Activated effector memory CD4-positive, alpha-beta T cell treated with Interleukin-2 at 50 U/mL for 16 hours (primary cell): Measurements from ENCODE around the gene MPDU1.
"Not testable (repeated sequence)": the region's sequence is repeated elsewhere in the genome, so short reads cannot be mapped to it uniquely, and the experiment has no call there.

Experiments
- DNase-seq: peaks from one replicate; pipeline ENCODE4 v3.0.0-alpha.2; 2020

Gene MPDU1

GRCh38 chr17:7582396-7583252 lies 1.0 kb upstream of the MPDU1 start:
- no peak for DNase-seq

DNA sequence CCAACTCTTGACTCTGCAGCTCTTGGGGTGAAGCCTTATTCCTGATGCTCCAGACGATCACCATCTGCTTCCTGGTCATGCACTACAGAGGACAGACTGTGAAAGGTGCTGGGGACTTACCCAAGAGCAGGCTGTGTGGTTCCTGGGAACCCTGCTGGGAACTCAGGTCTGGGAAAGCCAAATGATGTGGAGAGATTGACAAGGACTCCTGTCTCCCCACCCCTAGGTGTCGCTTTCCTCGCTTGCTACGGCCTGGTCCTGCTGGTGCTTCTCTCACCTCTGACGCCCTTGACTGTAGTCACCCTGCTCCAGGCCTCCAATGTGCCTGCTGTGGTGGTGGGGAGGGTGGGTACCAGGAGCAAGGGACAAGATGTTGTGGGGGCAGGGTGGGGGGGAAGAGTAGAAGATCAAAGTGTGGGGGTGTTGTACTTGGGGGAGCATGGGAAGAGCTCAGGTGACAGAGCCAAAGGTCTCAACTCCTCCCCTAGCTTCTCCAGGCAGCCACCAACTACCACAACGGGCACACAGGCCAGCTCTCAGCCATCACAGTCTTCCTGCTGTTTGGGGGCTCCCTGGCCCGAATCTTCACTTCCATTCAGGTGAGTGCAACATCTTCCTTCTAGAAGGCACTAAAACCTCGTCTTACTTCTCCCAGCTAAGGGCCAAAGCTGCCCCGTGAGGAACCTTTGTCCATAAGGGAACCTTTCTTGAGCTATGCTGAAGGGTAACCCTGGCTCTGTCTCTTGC lies 3.2 kb downstream of the MPDU1 start:
- no peak for DNase-seq

- DNase-seq, result no peak
Measured at GRCh38 chr17:7587420-7588151, 3.9 kb downstream of the MPDU1 start.

DNA sequence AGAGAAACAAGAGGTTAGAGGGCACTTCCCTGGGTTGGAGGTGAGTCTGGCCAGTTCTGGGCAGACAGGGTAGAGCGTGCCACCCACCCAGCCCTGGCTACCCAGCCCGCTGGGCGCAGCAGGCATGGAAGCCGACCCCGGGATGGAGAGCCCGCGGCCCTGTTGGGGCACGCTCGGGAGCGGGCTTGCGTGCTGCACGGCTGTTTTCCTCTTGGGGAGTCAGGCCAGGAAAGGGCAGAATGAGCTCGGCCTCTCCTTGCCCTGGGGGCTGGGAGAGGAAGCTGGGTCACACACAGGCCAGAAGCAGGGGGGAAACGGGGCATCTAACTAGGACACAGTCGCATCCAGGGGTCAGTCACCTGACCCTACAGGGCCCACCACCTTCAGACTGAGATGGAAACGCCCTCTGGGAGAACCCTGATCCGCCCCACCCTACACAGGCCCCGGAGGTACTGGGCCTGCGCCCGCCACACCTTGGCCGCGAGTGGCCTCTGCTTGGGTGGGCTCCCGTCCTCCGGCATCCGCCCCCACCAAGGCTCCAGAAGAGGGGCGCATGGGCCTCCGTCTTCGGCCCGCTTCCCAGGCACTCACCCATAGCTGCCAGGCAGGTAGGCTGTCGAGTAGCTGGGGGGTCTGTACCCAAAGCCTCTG lies 5.0 kb downstream of the MPDU1 start:
- DNase-seq, result no peak

- peak; percentile 40 for DNase-seq
Measured at GRCh38 chr17:7589204-7589868, 5.7 kb downstream of the MPDU1 start.

DNA sequence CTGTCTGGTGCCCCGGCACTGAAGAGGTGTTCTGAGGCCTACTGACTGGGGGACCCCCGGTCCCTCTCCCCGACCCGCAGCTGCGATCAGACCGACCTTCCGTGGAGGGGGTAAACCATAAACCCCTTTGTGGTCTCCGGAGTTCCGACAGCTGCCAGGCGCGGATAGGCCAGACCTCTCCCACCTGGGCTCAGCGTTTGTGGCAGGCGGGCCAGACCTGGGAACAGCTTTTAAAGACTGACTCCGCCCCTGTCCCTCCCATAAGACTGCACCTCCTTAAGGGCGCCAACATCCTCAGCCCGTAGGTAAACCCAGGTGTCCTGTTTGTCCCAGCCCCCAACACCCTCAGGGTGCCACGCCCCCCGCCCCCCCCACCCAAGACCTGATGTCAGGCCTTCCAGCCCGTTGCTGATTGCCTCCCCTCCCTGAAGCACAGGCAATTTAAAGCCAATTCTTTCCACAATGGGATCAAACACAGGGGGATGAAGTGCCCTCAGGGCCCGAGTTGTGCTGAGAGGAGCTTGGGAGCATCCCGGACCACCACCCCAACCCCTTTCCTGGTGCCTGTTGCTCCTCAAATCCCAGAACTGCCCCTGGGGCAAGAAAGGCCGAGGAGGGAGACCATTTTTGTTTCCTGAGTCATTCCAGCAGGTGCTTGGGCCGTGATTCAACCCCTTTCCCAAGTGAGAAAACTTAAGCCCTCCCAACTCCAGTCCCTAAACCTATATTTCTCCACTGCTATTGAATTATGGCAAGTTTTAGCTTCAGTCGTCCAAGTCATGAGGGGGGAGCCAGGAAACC lies 6.4 kb downstream of the MPDU1 start, which contains the start of gene SOX15:
SOX15 (minus strand) TSS at position 204 of the 801 bp plus-strand sequence. CDS start 418 bp downstream, outside the sequence.
- no peak for DNase-seq

GRCh38 chr17:7590743-7591142 lies 7.1 kb downstream of the MPDU1 start:
- DNase-seq, result no peak

DNA sequence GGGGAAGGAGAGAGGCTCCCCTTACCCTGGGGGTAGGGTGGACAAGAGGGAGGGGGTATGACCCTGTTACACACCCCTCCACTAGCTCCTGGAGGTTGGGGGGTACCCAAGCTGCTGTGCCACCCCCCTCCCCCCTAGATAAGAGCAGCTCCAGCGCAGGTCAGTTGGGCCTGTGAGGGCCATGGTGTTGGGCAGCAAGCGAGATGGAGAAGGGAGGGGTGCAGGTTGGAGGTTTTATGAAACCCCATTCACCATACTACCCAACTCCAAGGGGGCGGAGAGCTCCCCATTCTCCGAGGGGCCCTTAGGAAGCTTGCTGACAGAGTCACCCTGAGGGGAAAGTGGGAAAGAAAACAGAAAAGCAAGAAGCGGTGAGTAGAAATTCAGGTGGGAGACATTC lies 7.9 kb downstream of the MPDU1 start:
- DNase-seq, result no peak

DNA sequence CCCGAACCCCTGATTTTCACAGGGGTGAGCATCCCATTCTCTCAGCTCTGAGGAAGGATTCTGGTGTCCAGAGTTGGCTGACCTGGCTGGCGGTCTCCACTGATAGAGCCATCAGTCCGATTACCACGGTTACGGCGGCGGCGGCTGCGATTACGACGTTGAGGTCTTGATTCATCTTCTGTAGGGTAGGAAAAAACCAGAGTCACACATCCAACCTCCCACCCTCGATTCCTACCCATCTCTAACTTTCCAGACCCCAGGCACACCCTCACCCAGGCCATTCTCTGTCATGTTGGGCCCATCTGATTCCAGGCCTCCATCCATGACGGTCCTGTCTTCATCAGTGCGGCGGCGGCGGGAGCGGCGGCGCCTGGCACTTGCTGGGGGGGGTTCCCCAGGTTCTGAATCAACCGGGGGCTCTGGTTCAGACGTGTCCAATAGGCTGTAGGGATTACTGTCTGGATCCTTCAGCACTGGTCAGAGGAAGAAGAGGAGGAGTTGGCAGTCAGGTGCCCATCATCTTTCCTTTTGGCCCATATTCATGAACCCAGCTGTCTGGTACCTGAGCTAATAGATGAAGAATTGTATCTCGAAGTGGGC lies 8.9 kb downstream of the MPDU1 start:
- no peak for DNase-seq

- DNase-seq, result no peak
Measured at GRCh38 chr17:7593296-7593695, 9.6 kb downstream of the MPDU1 start.

- not testable (repeated sequence) for DNase-seq
Measured at GRCh38 chr17:7597561-7597960, 13.9 kb downstream of the MPDU1 start.

GRCh38 chr17:7606280-7606679 lies 22.6 kb downstream of the MPDU1 start:
- no peak for DNase-seq

DNA sequence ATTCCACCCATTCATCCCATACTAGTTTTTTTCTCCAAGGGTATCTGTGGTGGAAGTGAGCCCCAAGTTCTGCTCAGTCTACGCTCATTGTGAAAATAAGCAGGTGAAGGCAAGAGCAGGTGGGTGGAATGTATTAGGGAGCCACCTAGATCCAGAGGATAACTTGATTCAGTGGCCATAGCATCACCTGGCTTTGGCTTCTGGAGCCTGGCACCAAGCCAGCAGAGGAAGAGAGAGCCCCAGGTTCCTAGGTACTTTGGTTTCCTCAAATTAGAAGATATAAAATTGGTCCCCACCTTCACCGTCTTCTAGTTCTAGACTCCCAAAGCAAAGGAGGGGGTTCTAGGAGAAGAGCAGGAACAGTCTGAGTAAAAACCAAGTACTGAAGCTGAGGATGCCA lies 27.0 kb downstream of the MPDU1 start:
- no peak for DNase-seq

GRCh38 chr17:7611635-7612293 lies 28.1 kb downstream of the MPDU1 start:
- no peak for DNase-seq

- no peak for DNase-seq
Measured at GRCh38 chr17:7612294-7612640, 28.6 kb downstream of the MPDU1 start.

- no peak for DNase-seq
Measured at GRCh38 chr17:7613769-7614424, 30.2 kb downstream of the MPDU1 start.

GRCh38 chr17:7614425-7615264 lies 31.0 kb downstream of the MPDU1 start, which contains the start of gene FXR2:
FXR2 (minus strand) TSS chr17:7614897; CDS start chr17:7614532, 365 bp downstream.
- peak; percentile 99 for DNase-seq

GRCh38 chr17:7615265-7615747 lies 31.7 kb downstream of the MPDU1 start:
- DNase-seq, result no peak

DNA sequence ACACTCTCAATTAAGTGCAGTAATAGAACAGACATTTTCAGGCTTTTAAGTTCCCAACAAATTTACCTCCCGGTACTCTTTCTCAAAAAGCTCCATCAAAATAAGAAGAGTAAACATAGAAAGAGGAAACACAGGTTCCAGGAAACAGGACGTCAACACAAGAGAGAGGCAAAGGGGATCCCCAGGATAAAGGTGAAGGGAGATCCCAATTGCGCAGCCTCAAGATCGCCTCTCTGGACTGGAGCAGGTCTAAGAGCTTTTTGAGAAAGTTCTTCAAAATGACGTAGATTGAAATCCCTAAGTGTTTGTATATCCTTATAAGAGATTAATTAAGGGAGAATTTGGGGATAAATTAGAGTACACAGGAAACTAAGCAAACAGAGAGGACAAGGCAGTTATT lies 35.0 kb downstream of the MPDU1 start:
- DNase-seq, result no peak
